Activated CD4-positive, alpha-beta T cell treated with anti-CD3 and anti-CD28 coated beads for 36 hours (primary cell): ENCODE results near the gene HJURP. TPM values are rescaled to one million over a fixed set of nuclear protein-coding genes. Genes with fewer than 3 reads are reported as not detected.

Experiments used
- ATAC-seq: fragments of 200-7000 bp; cut with Tn5 transposase; one replicate; pipeline ENCODE4 v1.10.0; 2021; ENCODE audit warnings: mild to moderate bottlenecking, moderate library complexity
- CTCF ChIA-PET: fragments of 350-600 bp; sonication (Branson Sonifier 250); formaldehyde crosslinking; loops from one replicate; lab custom pipeline; 2021; ENCODE audit warnings: antibody characterized with exemption; lab: Charles Lee
- POLR2A ChIA-PET: fragments of 350-600 bp; sonication (Branson Sonifier 250); formaldehyde crosslinking; loops from one replicate; lab custom pipeline; 2021; ENCODE audit warnings: antibody characterized with exemption, inconsistent platforms; lab: Charles Lee
- DNase-seq: peaks from one replicate; pipeline ENCODE4 v3.0.0-alpha.2; 2020
- H3K27ac Mint-ChIP-seq: one replicate; pipeline ENCODE4 v1.8.0; 2021; ENCODE audit warnings: mixed read lengths
- H3K27me3 Mint-ChIP-seq: one replicate; pipeline ENCODE4 v1.8.0; 2021; ENCODE audit warnings: mixed read lengths
- H3K36me3 Mint-ChIP-seq: one replicate; pipeline ENCODE4 v1.8.0; 2021; ENCODE audit warnings: low read depth, mixed read lengths
- H3K4me1 Mint-ChIP-seq: one replicate; pipeline ENCODE4 v1.8.0; 2021; ENCODE audit warnings: mixed read lengths
- H3K4me3 Mint-ChIP-seq: one replicate; pipeline ENCODE4 v1.8.0; 2021; ENCODE audit warnings: mild to moderate bottlenecking, moderate library complexity, mixed read lengths
- H3K9me3 Mint-ChIP-seq: one replicate; pipeline ENCODE4 v1.8.0; 2021; ENCODE audit warnings: low read depth, mixed read lengths
- intact Hi-C, 2 experiments: fragments of 100-400 bp; cut with DNase I in 1 of 2; cut with micrococcal nuclease in 1 of 2; formaldehyde crosslinking; loops; one replicate each; pipeline versions ENCODE4 v1.14.2 to v1.15.1; 2022 to 2024; cut with DNase I, micrococcal nuclease
- total RNA-seq, 2 experiments: library from RNA; stranded (reverse); gene quantifications; one replicate each; pipeline ENCODE4 v1.2.3, GENCODE V29; 2021

The HJURP gene
- total RNA-seq, 2 experiments from 2014 or later: 94.6 to 111 TPM

- Mint-ChIP-seq H3K9me3 (no peaks in the 10 kb centered on the region), H3K4me1 (peaks cover 2% of the 10 kb centered on the region), H3K27ac (no peak overlapping the region), H3K4me3 (no peak overlapping the region), H3K36me3 (no peaks in the 10 kb centered on the region), H3K27me3 (peaks cover 5% of the 10 kb centered on the region)
- DNase-seq: no peak
- no peak for ATAC-seq
- ChIA-PET CTCF (interaction anchor here (0.8 kb wide), 1 partner anchor 88 kb away, joined by 3 read pairs; no protein-coding TSS in a partner anchor), POLR2A (no interaction called here)
- intact Hi-C loops: no loop called here
Measured at GRCh38 chr2:233799087-233799665, 55.2 kb downstream of the HJURP start.

GRCh38 chr2:233798335-233799086 lies 55.8 kb downstream of the HJURP start:
- no peak overlapping the region for H3K27ac Mint-ChIP-seq
- H3K4me3 Mint-ChIP-seq: no peak overlapping the region
- H3K4me1 Mint-ChIP-seq: peaks cover 2% of the 10 kb centered on the region
- POLR2A ChIA-PET: no interaction called here
- ATAC-seq (no peak), DNase-seq (no peak)
- intact Hi-C loops: no loop called here
- no peaks in the 10 kb centered on the region for H3K36me3 Mint-ChIP-seq
- H3K9me3 Mint-ChIP-seq: no peaks in the 10 kb centered on the region
- CTCF ChIA-PET: no interaction called here
- peaks cover 4% of the 10 kb centered on the region for H3K27me3 Mint-ChIP-seq

- Mint-ChIP-seq H3K27me3 (peaks cover 4% of the 10 kb centered on the region), H3K4me3 (no peak overlapping the region), H3K4me1 (peaks cover 2% of the 10 kb centered on the region), H3K27ac (no peak overlapping the region), H3K9me3 (no peaks in the 10 kb centered on the region), H3K36me3 (no peaks in the 10 kb centered on the region)
- DNase-seq: no peak
- ATAC-seq: no peak
- ChIA-PET POLR2A (no interaction called here), CTCF (no interaction called here)
- intact Hi-C loops: no loop called here
Measured at GRCh38 chr2:233796254-233796653, 58.1 kb downstream of the HJURP start.

GRCh38 chr2:233795735-233796171 lies 58.6 kb downstream of the HJURP start:
- H3K4me1 Mint-ChIP-seq: no peaks in the 10 kb centered on the region
- peaks cover 4% of the 10 kb centered on the region for H3K27me3 Mint-ChIP-seq
- ATAC-seq (no peak), DNase-seq (no peak)
- intact Hi-C loops: no loop called here
- no peaks in the 10 kb centered on the region for H3K36me3 Mint-ChIP-seq
- H3K9me3 Mint-ChIP-seq: no peaks in the 10 kb centered on the region
- ChIA-PET POLR2A (no interaction called here), CTCF (no interaction called here)
- no peak overlapping the region for H3K27ac Mint-ChIP-seq
- no peak overlapping the region for H3K4me3 Mint-ChIP-seq

- Mint-ChIP-seq H3K9me3 (no peaks in the 10 kb centered on the region), H3K4me3 (no peak overlapping the region), H3K27ac (no peak overlapping the region), H3K27me3 (no peaks in the 10 kb centered on the region), H3K4me1 (no peaks in the 10 kb centered on the region), H3K36me3 (no peaks in the 10 kb centered on the region)
- intact Hi-C loops: no loop called here
- POLR2A ChIA-PET: no interaction called here
- CTCF ChIA-PET: no interaction called here
- DNase-seq (no peak), ATAC-seq (no peak)
Measured at GRCh38 chr2:233794128-233794658, 60.1 kb downstream of the HJURP start.

GRCh38 chr2:233793465-233794127 lies 60.7 kb downstream of the HJURP start:
- Mint-ChIP-seq H3K27me3 (no peaks in the 10 kb centered on the region), H3K36me3 (no peaks in the 10 kb centered on the region), H3K9me3 (no peaks in the 10 kb centered on the region), H3K27ac (no peak overlapping the region), H3K4me3 (no peak overlapping the region), H3K4me1 (no peaks in the 10 kb centered on the region)
- DNase-seq (no peak), ATAC-seq (no peak)
- POLR2A ChIA-PET: no interaction called here
- intact Hi-C loops: no loop called here
- CTCF ChIA-PET: no interaction called here

GRCh38 chr2:233792720-233793119 lies 61.6 kb downstream of the HJURP start:
- Mint-ChIP-seq H3K4me3 (no peak overlapping the region), H3K9me3 (no peaks in the 10 kb centered on the region), H3K27ac (no peak overlapping the region), H3K36me3 (no peaks in the 10 kb centered on the region), H3K4me1 (no peaks in the 10 kb centered on the region), H3K27me3 (no peaks in the 10 kb centered on the region)
- CTCF ChIA-PET: no interaction called here
- intact Hi-C loops: no loop called here
- DNase-seq (no peak), ATAC-seq (no peak)
- POLR2A ChIA-PET: no interaction called here

- H3K9me3 Mint-ChIP-seq: no peaks in the 10 kb centered on the region
- no peaks in the 10 kb centered on the region for H3K4me1 Mint-ChIP-seq
- no peak for DNase-seq
- H3K27ac Mint-ChIP-seq: no peak overlapping the region
- ChIA-PET CTCF (no interaction called here), POLR2A (no interaction called here)
- intact Hi-C loops: no loop called here
- no peaks in the 10 kb centered on the region for H3K27me3 Mint-ChIP-seq
- ATAC-seq: no peak
- no peaks in the 10 kb centered on the region for H3K36me3 Mint-ChIP-seq
- H3K4me3 Mint-ChIP-seq: no peak overlapping the region
Measured at GRCh38 chr2:233791883-233792329, 62.4 kb downstream of the HJURP start.

- no peak overlapping the region for H3K4me3 Mint-ChIP-seq
- ATAC-seq (no peak), DNase-seq (no peak)
- no peaks in the 10 kb centered on the region for H3K36me3 Mint-ChIP-seq
- intact Hi-C loops: no loop called here
- peaks cover 2% of the 10 kb centered on the region for H3K9me3 Mint-ChIP-seq
- ChIA-PET POLR2A (no interaction called here), CTCF (no interaction called here)
- H3K4me1 Mint-ChIP-seq: no peaks in the 10 kb centered on the region
- H3K27ac Mint-ChIP-seq: no peak overlapping the region
- H3K27me3 Mint-ChIP-seq: peaks cover 2% of the 10 kb centered on the region
Measured at GRCh38 chr2:233791151-233791882, 63.0 kb downstream of the HJURP start.

GRCh38 chr2:233789554-233789953 lies 64.8 kb downstream of the HJURP start:
- ChIA-PET CTCF (no interaction called here), POLR2A (no interaction called here)
- peaks cover 6% of the 10 kb centered on the region for H3K27me3 Mint-ChIP-seq
- no peaks in the 10 kb centered on the region for H3K36me3 Mint-ChIP-seq
- intact Hi-C loops: no loop called here
- ATAC-seq (no peak), DNase-seq (no peak)
- no peak overlapping the region for H3K27ac Mint-ChIP-seq
- peaks cover 5% of the 10 kb centered on the region for H3K9me3 Mint-ChIP-seq
- H3K4me3 Mint-ChIP-seq: no peak overlapping the region
- H3K4me1 Mint-ChIP-seq: no peaks in the 10 kb centered on the region
